ENCODE results near the gene SV2A.
"Not testable (repeated sequence)": the region's sequence is repeated elsewhere in the genome, so short reads cannot be mapped to it uniquely, and the experiment has no call there.

SV2A gene

GRCh38 chr1:149917571-149918144 is at the start of gene SV2A:
Gene SV2A (minus strand): TSS chr1:149917844. CDS start chr1:149913840, 4,004 bp downstream.
- no peak for DNase-seq (ENCODE audit: low read depth)
- no peak within 1 kb of the TSS for H3K4me3 ChIP-seq (ENCODE audit: low read depth, low read length)
- TF ChIP-seq CTCF (IDR thresholded peaks at IDR 0.05; ENCODE audit: control insufficient read depth, extremely low read depth, insufficient read depth) = no peak

GRCh38 chr1:149967041-149967440 is 49.4 kb upstream of the SV2A start:
- no peak for TF ChIP-seq CTCF (IDR thresholded peaks at IDR 0.05; ENCODE audit: control insufficient read depth, extremely low read depth, insufficient read depth)
- no peak overlapping the region for H3K4me3 ChIP-seq (ENCODE audit: low read depth, low read length)
- no peak for DNase-seq (ENCODE audit: low read depth)

- DNase-seq (ENCODE audit: low read depth) = no peak
- no peak for TF ChIP-seq CTCF (IDR thresholded peaks at IDR 0.05; ENCODE audit: control insufficient read depth, extremely low read depth, insufficient read depth)
These were observed 48.8 kb upstream of the SV2A start for GRCh38 chr1:149966405-149966804.

GRCh38 chr1:149965440-149965839 is 47.8 kb upstream of the SV2A start:
- no peak for DNase-seq (ENCODE audit: low read depth)
- no peak overlapping the region for H3K4me3 ChIP-seq (ENCODE audit: low read depth, low read length)
- no peak for TF ChIP-seq CTCF (IDR thresholded peaks at IDR 0.05; ENCODE audit: control insufficient read depth, extremely low read depth, insufficient read depth)

More at GRCh38 chr1:149966405-149966804, 48.8 kb upstream of the SV2A start:
- no peak overlapping the region for H3K4me3 ChIP-seq (ENCODE audit: low read depth, low read length)

GRCh38 chr1:149963358-149963757 is 45.7 kb upstream of the SV2A start:
- no peak overlapping the region for H3K4me3 ChIP-seq (ENCODE audit: low read depth, low read length)
- DNase-seq (ENCODE audit: low read depth) = no peak
- TF ChIP-seq CTCF (IDR thresholded peaks at IDR 0.05; ENCODE audit: control insufficient read depth, extremely low read depth, insufficient read depth) = no peak

GRCh38 chr1:149962736-149963135 is 45.1 kb upstream of the SV2A start:
- no peak for TF ChIP-seq CTCF (IDR thresholded peaks at IDR 0.05; ENCODE audit: control insufficient read depth, extremely low read depth, insufficient read depth)
- no peak for DNase-seq (ENCODE audit: low read depth)

GRCh38 chr1:149962039-149962647 is 44.5 kb upstream of the SV2A start:
- DNase-seq (ENCODE audit: low read depth) = peak; percentile 49
- TF ChIP-seq CTCF (IDR thresholded peaks at IDR 0.05; ENCODE audit: control insufficient read depth, extremely low read depth, insufficient read depth) = peak; percentile 80
- no peak overlapping the region for H3K4me3 ChIP-seq (ENCODE audit: low read depth, low read length)

More at GRCh38 chr1:149962736-149963135, 45.1 kb upstream of the SV2A start:
- H3K4me3 ChIP-seq (ENCODE audit: low read depth, low read length) = no peak overlapping the region

- not testable (repeated sequence) for DNase-seq (ENCODE audit: low read depth)
These were observed 39.9 kb upstream of the SV2A start for GRCh38 chr1:149957548-149957947.

More at GRCh38 chr1:149957548-149957947, 39.9 kb upstream of the SV2A start:
- H3K4me3 ChIP-seq (ENCODE audit: low read depth, low read length) = not testable (repeated sequence)

Data from LNCaP clone FGC (cell line).